Measurements from ENCODE around the gene ANAPC2. TPM values are rescaled to one million over a fixed set of nuclear protein-coding genes. Genes with fewer than 3 reads are reported as not detected.

ANAPC2 gene
- total RNA-seq, 1 donor from 2014 or later = 38.2 TPM

- ATAC-seq (peak; percentile 71), DNase-seq (peak; percentile 56)
- intact Hi-C loops (cut with micrococcal nuclease) = no loop called here
Observed at GRCh38 chr9:137156567-137157375, 31.6 kb downstream of the ANAPC2 start.

GRCh38 chr9:137152844-137153405, 35.4 kb downstream of the ANAPC2 start:
- no peak for DNase-seq
- intact Hi-C loops (cut with micrococcal nuclease) = no loop called here
- ATAC-seq = no peak

- ATAC-seq (no peak), DNase-seq (no peak)
- intact Hi-C loops (cut with micrococcal nuclease) = no loop called here
Observed at GRCh38 chr9:137150617-137151457, 37.5 kb downstream of the ANAPC2 start.

- intact Hi-C loops (cut with micrococcal nuclease) = no loop called here
- ATAC-seq (no peak), DNase-seq (no peak)
Observed at GRCh38 chr9:137149942-137150616, 38.3 kb downstream of the ANAPC2 start.

- DNase-seq = no peak
- intact Hi-C loops (cut with micrococcal nuclease) = no loop called here
- ATAC-seq = no peak
Observed at GRCh38 chr9:137149363-137149762, 39.0 kb downstream of the ANAPC2 start.

- DNase-seq = no peak
- ATAC-seq = no peak
- intact Hi-C loops (cut with micrococcal nuclease) = no loop called here
Observed at GRCh38 chr9:137148661-137149060, 39.7 kb downstream of the ANAPC2 start.

- intact Hi-C loops (cut with micrococcal nuclease) = no loop called here
- no peak for DNase-seq
- ATAC-seq = no peak
Observed at GRCh38 chr9:137148242-137148641, 40.1 kb downstream of the ANAPC2 start.

- intact Hi-C loops (cut with micrococcal nuclease) = no loop called here
- DNase-seq = no peak
Observed at GRCh38 chr9:137147793-137148160, 40.6 kb downstream of the ANAPC2 start.

GRCh38 chr9:137147091-137147792, 41.1 kb downstream of the ANAPC2 start:
- no peak for DNase-seq
- ATAC-seq = no peak
- intact Hi-C loops (cut with micrococcal nuclease) = no loop called here

More at GRCh38 chr9:137147793-137148160, 40.6 kb downstream of the ANAPC2 start:
- ATAC-seq = no peak

GRCh38 chr9:137146527-137146918, 41.8 kb downstream of the ANAPC2 start:
- DNase-seq (no peak), ATAC-seq (no peak)
- intact Hi-C loops (cut with micrococcal nuclease) = no loop called here

GRCh38 chr9:137145731-137146526, 42.4 kb downstream of the ANAPC2 start:
- ATAC-seq (no peak), DNase-seq (no peak)
- intact Hi-C loops (cut with micrococcal nuclease) = no loop called here

- no peak for ATAC-seq
Observed at GRCh38 chr9:137143459-137143858, 44.9 kb downstream of the ANAPC2 start.

GRCh38 chr9:137141976-137142936, 46.1 kb downstream of the ANAPC2 start:
- ATAC-seq (no peak), DNase-seq (no peak)
- intact Hi-C loops (cut with micrococcal nuclease) = no loop called here

More at GRCh38 chr9:137143459-137143858, 44.9 kb downstream of the ANAPC2 start:
- intact Hi-C loops (cut with micrococcal nuclease) = no loop called here
- no peak for DNase-seq

GRCh38 chr9:137141050-137141810, 47.1 kb downstream of the ANAPC2 start:
- ATAC-seq = no peak
- intact Hi-C loops (cut with micrococcal nuclease) = no loop called here
- no peak for DNase-seq

GRCh38 chr9:137140151-137141012, 48.0 kb downstream of the ANAPC2 start:
- no peak for DNase-seq
- intact Hi-C loops (cut with micrococcal nuclease) = no loop called here
- ATAC-seq = no peak

Data from left ventricle myocardium superior (tissue), 1 donor.